ENCODE results near the gene GRM4. TPM values are rescaled to one million over a fixed set of nuclear protein-coding genes. Genes with fewer than 3 reads are reported as not detected.
"Not testable (repeated sequence)": the region's sequence is repeated elsewhere in the genome, so short reads cannot be mapped to it uniquely, and the experiment has no call there.

Gene GRM4
- total RNA-seq, 1 donor from 2014 or later = not detected

DNA sequence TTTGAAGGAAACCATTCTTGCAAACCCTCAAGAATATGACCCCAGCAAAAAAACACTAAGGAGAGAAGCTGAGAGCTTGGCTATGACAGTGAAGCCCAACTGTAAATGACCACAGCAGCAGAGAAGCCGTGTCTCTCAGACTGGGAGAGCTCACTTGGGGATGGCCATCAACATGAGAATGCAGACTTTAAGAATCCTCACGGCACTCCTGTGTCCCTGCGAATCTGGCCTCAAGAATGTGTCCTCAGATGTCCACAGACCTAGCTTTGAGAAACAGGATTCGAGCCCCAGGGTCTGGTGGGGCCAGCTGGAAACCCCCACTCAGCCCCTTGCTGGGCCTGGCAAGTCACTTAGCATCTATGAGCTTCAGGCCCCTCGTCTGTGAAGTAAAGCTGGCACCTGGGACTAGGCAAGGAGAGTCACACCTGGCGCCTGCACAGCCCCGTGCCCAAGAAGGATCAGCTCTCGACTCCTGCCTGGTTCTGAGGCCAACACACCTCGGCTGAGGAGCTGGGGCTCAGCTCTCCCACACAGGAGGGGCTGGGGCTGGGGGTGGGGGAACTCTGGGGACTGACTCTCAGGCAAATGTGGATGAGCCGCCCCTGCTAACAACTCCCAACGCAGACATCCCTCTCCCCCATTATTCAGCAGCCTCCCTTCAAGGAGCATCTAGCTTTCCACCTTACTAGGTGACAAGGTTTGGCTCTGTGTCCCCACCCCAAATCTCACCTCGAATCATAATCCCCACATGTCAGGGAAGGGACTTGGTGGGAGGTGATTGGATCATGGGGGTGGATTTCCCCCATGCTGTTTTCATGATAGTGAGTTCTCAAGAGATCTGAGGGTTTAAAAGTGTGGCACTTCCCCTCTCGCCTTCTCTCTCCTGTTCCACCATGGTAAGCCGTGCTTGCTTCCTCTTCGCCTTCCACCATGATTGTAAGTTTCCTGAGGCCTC lies 97.7 kb downstream of the GRM4 start:
- DNase-seq (ENCODE audit: low spot score) = no peak

DNA sequence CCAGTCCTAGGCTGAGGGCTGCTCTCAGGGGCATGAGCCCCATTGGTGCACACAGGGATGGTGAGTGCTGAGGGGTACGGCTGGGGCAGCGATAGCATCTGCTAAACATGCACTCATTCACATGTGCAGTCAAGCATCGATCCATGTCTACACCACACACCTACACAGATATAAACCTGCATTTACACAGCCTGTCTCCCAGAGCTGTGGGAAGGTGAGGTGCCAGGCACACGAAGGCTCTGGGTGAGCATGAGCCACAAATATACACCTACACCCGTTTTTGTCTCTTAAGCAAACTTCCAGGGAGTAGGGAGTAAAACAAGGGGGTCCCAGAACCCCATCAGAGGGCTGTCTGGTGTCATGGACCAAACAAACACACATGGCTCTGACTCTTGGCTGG lies 99.3 kb downstream of the GRM4 start:
- no peak for DNase-seq (ENCODE audit: low spot score)

DNA sequence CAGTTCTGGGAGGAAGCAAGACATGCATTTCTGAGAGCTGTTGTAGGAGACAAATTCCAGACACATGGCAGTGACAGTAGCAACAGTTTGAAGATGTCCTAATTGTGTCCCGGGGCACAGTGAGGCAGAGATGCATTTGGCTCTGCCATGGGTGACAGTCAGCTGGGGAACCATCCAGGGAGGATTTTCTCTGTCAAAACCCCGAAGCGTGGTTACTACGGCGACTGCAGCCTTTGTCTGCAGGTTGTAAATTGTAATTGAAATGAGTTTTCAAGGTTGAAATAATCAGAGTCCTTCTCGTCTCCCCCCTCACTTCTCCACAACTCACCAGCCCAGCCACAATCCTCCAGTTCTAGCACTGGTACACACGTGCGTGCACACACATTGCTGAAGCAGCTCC lies 100.1 kb downstream of the GRM4 start:
- DNase-seq (ENCODE audit: low spot score) = no peak

DNA sequence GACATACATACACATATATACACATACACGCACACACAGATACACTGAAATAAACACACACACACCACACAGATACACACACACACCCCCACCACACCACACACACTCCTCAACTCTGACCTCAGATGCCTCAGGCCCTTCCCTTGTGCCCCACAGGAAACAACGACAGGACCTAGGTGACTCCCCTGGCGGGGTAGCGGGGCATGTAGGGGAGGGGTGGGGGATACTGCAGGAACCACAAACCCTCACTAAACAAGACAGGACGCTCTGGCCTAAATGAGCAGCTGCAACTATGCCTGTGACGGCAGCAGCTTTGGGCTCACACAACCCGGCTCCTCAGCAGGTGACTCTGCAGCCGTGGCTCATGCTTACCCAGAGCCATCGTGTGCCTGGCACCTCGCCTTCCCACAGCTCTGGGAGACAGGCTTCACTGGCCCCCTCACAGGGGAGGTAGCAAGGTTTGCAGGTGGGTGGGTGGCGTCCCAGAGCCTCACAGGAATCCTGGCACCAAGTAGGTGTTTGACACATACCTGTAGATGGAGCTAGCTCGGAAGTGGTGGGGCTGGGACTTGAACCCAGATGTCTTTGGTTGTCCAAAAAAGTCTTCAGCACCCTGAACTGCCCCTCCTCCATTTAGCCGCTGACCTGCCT lies 100.8 kb downstream of the GRM4 start:
- no peak for DNase-seq (ENCODE audit: low spot score)

DNA sequence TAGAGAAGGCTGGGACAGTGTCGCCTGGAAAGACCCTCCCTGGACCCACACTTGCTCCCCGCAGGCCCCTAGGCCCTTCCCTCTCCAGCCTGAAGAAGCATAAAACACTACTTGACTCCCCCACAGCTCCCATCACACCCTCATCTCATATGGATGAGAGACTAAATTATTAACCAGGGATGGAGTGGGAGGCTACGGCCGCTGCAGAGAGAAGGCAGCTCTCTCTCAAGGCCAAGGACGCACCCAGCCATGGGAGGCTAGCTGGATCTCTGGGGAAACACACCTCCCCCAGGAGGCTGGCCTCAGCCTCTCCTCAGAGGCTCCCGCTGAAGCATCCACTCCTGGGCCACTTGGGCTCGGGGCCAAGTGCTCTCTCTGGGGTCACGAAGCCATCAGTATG lies 102.5 kb downstream of the GRM4 start:
- DNase-seq (ENCODE audit: low spot score) = no peak

DNA sequence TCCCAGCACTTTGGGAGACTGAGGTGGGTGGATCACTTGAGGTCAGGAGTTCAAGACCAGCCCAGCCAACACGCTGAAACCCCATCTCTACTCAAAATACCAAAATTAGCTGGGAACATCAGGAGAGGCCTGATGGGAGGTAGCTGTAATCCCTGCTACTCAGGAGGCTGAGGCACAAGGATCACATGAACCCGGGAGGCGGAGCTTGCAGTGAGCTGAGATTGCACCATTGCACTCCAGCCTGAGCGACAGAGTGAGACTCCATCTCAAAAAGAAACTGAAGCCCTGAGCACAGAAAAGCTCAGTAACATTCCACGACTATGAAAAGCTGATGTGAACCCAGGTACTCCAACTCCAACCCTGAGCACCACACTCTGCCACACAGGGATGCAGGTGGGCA lies 103.9 kb downstream of the GRM4 start:
- DNase-seq (ENCODE audit: low spot score) = not testable (repeated sequence)

DNA sequence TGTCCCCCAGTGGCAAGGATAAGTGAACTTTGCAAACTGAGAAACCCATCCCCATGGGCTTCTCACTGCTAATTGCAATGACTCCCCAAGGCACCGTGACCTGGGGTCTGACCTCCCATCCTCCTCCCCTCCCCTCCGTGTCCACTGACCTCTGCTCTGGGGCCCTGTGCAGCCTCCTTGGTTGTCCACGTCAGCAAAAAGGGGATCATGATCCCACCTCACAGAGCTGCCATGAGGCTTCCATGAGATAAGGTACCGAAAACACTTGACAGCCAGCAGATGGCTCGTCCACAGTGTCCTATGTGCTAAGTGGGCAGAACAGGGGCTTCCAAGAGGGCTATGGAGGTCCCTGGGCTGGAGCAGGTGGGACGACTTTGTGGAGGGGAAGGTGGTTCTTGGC lies 104.5 kb downstream of the GRM4 start:
- no peak for DNase-seq (ENCODE audit: low spot score)

DNA sequence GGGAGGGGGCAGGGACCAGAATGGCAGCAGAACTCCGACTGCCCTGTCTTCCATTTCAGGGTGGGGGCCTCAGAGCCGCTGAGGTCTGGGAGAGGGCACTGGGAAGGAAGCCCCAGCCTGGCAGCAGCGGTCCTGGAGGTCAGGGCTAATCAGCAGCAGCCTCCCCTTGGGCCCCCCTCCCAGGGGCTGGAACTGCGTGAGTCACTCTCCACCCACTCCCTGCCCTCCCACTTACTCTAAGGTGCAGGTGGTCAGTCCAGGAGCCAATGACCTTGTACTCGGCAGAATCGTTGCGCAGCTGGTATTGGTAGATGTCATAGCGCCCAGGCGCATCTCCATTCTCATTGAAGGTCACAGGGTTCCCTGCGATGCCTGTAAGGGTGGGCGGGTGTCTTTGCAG lies 105.9 kb downstream of the GRM4 start:
- no peak for DNase-seq (ENCODE audit: low spot score)

DNA sequence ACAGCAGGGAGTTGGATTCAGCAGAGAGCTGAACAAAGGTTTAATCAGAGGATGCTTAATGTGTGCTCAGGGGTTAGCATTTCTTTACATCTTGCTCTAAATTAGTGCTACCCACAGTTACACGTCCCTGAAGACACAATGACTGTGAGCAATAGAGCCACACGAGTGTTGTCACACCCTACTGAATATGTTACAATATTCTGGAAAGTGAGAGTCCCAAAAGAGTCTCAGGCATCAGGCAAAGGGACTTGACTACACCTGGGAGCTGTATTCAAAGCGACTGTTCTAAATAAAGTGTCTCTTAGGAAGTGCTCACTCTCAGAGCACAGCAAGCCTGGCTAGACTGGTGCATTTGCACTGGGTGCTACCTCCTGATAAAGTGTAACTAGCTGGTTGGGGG lies 108.7 kb downstream of the GRM4 start:
- no peak for DNase-seq (ENCODE audit: low spot score)

DNA sequence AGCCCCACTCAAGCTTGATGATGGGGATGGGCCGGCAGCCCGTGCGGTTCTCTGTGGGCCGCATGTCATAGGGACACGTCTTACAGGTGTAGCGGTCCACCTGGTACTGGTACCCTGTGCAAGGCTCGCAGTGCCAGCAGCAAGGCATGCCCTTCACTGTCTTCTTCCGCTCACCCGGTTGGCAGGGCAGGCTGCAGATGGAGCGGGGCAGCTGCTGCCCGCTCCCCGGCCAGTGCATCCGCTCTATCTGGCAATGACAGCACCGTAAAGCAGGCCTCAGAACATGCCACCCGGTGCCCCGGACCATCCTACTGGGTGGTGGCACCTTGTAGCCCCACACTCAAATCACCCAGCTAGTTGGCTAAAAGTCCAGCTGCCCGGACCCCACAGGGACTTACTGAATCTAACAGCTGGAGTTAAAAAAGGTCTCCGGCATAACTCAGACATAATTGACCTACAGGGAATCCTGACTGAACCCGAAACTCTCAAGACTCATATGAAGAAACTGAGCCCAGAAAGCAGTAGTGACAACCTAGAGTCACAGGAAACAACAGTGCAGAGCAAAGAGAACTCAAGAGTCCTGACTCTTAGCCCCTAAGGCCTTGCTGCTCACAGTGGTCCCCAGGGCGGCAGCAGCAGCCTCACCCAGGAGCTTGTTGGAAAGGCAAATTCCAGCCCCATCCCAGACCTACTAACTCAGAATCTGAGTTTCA lies 109.4 kb downstream of the GRM4 start:
- no peak for DNase-seq (ENCODE audit: low spot score)

DNA sequence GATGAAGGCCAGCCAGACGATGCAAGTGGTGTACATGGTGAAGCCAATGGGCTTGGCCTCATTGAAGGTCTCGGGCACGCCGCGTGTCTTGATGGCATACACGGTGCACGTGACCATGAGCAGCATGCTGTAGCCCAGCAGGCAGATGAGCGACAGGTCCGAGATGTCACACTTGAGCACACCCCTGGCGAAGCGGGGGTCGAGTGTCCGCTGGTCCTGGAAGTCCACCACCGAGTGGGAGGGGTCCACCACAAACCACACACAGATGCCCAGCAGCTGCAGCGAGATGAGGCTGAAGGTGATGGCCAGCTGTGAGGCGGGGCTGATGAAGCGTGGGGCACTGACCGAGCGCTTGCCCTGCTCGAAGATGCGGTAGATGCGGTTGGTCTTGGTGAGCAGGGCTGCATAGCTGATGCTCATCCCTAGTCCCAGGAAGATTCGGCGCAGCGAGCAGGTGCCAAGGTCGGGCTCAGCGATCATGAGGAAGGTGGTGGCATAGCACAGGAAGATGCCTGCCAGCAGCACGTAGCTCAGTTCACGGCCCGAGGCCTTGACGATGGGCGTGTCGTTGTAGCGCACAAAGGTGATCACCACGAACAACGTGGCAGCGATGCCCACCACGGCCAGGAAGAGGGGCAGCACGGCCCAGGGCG lies 110.1 kb downstream of the GRM4 start:
- no peak for DNase-seq (ENCODE audit: low spot score)

DNA sequence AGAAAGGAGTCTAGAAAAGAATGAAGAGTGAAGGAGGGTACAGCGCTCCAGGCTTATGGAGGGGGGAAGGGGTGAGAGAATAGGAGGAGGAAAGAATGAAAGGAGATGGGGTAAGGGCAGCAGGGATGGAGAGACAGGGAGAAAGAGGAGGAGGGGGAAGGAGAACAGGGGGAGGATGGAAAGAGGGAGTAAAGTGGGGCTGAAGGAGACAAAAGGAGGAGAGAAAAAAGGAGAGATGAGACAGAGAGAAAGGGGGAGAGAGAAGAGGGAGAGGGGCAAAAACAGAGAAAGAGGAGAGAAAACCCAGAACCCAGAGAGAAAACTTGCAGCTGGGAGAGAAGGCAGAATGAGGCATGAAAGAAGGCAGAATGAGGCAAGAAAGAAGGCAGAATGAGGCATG lies 110.7 kb downstream of the GRM4 start:
- no peak for DNase-seq (ENCODE audit: low spot score)

DNA sequence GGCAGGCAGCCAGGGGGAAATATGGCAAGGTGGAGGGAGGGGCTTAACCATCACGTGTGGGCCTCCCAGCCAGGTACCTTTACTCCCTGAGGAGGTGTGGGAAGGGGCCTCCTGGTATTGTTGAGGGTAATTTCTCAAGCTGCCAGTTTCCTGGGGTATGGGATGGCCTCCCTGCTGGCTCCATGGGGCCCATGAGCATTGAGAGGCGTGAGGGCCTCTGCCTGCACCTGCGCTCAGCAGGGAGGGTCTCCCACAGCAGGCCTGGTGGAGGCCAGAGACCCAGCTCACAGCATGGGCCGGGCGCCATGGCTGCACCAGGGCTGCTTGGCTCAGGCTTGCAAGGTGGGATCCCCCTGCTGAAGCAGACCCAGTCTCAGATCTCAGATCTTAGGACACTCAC lies 113.0 kb downstream of the GRM4 start:
- no peak for DNase-seq (ENCODE audit: low spot score)

DNA sequence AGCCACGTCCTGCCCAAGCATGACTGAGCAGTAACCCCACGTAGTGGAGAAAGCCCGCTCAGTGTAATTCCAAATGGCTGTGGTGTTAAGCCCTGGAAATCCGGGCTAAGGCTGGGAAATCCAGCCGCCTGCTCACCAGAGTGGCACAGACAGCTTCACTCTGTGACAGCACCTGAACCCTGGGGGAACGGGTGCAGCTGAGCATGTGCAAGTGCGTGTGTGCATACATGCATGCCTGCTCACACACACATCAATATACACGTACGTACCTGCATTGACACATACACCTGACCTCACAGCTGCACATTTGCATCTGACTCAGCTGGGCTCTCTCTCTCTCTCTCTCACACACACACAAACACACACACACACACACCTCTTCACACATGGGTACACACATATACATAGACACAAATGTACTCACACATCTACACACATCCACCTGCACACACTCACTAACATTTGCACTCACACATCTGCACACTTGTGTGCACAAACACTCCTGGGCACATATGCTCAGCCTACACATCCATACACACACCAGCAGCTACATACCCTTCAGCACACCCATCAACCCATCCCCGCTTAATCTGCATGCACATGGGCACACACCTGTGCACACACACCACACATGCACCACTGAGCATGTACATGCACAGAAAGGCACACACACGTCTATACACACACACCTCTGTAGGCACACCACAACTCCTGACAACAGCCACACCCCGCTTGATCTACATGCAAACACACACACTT lies 114.1 kb downstream of the GRM4 start:
- no peak for DNase-seq (ENCODE audit: low spot score)

DNA sequence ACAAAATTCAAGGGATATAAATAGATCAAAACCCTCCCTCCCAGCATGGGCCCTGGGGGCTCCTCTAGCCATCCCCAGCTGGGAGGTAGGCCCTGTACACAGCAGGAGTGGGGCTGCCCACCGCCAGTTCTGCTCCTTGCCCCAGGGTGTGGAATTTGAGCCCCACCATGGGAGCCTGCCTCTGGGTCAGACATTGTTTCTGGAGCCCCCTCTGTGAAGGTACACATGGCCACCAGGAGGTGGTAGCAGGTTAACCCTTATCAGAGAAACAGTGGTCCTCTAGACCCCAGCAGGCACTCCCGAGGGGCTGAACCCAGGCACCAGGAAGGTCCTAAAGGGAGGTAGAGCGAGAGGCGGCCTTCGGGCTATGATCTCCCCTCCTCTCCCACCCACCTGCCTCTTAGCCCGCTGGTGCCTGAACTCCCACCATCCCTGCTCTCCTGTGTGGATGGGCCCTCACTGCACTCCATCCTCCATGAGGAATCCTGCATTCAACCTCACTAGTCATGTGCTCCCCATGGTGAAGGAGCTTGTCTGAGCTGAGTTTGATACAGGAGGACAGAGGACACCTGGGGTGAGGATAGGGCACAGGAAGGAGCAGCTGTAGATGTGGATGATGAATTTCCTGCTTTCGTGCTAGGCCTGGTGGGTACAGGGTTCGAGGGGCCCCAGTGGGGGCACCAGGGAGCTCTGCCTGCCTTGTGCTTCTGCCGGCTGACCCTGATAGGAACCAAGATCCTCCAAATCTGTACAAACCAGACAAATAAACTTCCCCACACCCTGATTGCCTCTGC lies 114.9 kb downstream of the GRM4 start:
- DNase-seq (ENCODE audit: low spot score) = no peak

DNA sequence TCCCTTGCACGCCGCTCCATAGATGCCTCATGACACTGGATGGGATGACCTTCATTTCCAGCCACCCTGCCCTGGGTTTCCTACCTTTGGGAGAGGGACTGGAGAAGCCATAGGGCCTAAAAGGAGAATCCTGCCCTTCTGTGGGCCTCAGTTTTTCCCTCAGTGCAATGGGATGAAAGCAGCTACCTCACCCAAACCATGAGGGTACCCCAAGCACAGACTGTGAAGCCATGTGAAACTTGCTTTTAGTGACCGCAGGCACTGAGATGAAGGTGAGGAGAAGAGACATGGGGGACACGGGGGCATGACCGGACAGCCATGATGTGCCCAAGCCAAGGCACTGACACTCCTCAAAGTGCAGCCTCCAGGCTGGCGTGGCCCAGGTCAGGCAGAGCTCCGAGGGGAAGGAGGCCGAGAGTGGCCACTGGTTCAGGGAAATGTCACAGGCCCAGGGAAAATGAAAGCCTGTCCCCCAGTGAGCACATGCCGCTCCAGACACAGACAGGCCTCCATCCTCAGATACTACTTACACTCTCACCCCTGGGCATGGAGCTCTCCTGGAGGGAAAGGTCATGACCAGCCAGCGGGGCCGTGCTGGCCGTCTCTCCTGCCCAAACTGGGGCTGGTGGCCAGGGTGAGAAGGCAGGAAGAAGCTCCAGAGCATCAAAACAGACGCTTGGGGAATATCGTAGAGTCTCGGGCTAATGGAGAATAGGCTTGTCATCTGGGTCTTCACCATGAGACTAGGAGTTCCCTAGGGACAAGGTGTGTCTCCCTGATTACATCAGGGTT lies 116.2 kb downstream of the GRM4 start:
- no peak for DNase-seq (ENCODE audit: low spot score)

DNA sequence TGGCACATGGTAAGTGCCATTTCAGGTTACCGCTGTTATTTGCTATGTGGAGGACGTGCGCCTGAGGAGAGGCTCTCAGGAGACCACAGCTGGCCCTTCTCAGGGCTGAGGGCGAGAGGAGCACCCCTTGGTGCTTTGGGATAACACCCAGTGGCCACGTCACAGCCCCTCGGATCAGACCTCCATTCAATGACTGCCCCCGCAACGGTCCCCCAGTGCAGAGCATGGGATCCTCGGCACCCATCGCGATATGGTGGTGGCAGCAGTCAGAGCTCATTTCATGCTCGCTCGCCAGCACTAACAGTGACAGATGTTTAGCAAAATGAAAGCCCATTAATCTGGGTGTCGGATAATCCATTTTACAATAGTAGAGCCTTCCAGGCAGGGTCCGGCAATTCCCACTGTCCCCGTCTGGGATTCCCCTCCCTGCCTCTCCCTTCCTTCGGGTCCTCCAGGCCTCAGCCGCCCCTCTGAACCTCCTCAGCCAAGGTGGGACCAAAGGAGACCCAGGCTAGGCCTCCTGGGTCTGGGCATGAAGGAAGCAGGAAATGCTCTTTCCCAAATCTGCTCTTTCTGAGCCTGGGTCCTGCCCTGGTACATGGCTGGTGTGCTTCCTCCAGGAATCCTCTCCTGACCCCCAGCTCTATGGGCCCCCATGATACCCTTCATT lies 117.1 kb downstream of the GRM4 start:
- no peak for DNase-seq (ENCODE audit: low spot score)

DNA sequence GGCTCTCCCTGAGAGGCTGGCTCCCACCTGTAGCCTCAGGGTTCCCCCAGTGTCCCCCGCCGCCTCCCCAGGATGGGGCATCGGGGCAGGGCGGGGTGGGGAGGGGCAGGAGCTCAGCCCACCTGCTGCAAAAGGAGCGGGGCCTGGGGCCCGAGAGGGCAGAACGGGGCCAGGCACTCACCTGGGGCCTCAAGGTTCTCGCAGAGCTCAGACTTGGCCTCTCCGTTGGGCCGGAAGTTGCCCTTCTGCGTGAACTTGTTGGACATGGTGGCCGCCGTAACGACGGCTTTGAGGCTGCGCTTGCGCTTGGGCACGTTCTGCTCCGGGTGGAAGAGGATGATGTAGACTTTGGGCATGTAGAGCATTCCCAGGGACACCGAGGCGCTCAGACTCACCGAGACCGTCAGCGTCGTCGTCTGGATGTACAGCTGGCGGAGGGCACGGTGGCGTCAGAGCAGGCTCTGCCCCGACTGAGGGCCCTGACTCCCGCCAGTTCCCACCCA lies 117.9 kb downstream of the GRM4 start:
- no peak for DNase-seq (ENCODE audit: low spot score)

Measured in mesenteric fat pad (tissue), 1 donor.